ENCODE measurements around the gene SORT1.
A peak's percentile ranks its signal among the peaks of the same experiment; 100 is the strongest.

Gene SORT1

DNA sequence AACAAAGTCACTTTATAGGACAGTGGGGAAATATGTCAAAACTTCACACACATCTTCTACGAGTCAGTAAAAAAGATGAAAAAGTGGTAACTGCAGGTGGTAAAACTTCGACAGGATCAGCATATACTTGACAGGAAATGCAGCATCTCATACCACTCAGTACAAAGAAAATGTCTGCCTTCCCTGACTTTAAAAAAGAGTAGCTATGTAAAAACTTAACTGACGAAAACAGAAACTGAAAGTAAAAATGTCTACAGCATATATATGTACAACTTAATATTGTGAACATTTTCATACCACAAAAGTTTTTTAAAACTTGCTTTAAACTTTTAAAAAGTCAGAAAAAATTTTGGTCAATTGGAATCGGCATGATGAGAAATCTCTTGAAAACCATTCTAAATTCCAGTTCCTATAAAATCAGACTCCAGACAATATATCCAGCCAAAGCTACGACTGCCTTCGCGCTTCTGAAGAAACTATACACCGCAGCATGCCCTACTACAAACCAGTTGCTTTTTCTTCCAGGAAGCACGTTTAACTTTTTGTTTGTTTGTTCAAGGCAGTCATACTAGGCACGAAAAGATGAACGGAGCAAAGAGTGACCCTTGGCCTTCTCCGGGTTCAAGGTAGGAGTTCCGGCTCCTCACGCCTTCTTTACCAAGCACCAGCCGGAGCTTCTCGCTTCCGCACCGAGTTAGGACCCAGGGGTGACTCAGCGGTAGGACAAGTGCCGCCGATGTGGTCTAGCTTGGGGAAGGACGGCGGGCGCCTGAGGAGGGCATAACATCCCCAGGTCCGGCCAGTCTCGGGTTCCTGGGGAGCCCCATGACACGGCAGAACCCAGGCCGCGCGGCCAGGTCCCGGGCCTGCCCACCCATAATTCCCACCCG is 27.9 kb upstream of the SORT1 start:
- Histone ChIP-seq H3F3A (ENCODE audit: insufficient read depth) (peaks cover 4% of the 10 kb centered on the region), H3K9me2 (replicated peaks; ENCODE audit: insufficient read depth, low read length) (no peaks in the 10 kb centered on the region), H4K20me1 (ENCODE audit: low read depth, low read length) (no peaks in the 10 kb centered on the region), H3K9ac (ENCODE audit: low read length) (peak overlapping the region; percentile 64), H3K79me2 (ENCODE audit: insufficient read depth, low read length) (peaks cover 53% of the 10 kb centered on the region), H3K4me3 (ENCODE audit: insufficient read depth, low read length, poor library complexity, severe bottlenecking) (peak overlapping the region; percentile 62), H3K9me3 (ENCODE audit: insufficient read depth, low read length) (no peaks in the 10 kb centered on the region), H3K4me2 (ENCODE audit: low read depth, low read length, poor library complexity, severe bottlenecking) (peak overlapping the region; percentile 84), H3K27ac (ENCODE audit: low read depth, low read length) (peak overlapping the region; percentile 82), H3K27me3 (ENCODE audit: low read length) (no peaks in the 10 kb centered on the region), H3K36me3 (ENCODE audit: low read length) (peaks cover 8% of the 10 kb centered on the region; the same call in 1 of the 2 replicates), H2AFZ (ENCODE audit: low read depth, low read length, severe bottlenecking) (no peak overlapping the region)
- TF ChIP-seq, protein P1, sequence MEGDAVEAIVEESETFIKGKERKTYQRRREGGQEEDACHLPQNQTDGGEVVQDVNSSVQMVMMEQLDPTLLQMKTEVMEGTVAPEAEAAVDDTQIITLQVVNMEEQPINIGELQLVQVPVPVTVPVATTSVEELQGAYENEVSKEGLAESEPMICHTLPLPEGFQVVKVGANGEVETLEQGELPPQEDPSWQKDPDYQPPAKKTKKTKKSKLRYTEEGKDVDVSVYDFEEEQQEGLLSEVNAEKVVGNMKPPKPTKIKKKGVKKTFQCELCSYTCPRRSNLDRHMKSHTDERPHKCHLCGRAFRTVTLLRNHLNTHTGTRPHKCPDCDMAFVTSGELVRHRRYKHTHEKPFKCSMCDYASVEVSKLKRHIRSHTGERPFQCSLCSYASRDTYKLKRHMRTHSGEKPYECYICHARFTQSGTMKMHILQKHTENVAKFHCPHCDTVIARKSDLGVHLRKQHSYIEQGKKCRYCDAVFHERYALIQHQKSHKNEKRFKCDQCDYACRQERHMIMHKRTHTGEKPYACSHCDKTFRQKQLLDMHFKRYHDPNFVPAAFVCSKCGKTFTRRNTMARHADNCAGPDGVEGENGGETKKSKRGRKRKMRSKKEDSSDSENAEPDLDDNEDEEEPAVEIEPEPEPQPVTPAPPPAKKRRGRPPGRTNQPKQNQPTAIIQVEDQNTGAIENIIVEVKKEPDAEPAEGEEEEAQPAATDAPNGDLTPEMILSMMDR (IDR thresholded peaks at IDR 0.05; ENCODE audit: insufficient read depth, low read length, poor library complexity, severe bottlenecking) = no peak
- no peak for TF ChIP-seq EZH2phosphoT487 (conservative IDR thresholded peaks at IDR 0.05; ENCODE audit: low read length)

DNA sequence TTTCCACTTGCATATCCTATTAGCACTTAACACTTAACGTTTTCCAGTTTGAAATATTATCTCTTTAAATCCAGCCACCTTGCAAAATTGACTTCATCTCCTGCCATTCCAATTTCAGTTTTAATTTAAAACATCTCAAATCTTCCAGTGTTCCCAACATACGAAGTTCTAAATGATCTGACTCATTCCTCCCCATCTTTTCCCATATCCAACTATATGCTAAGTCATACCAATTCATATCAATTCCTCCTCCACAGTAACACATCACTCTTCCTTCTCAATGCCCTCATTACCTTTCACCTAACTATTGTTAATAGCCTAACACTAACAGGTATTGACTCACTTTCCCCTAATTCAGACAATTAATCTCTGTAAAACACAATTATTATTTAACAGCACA is 25.8 kb upstream of the SORT1 start:
- no peak overlapping the region for H3K4me3 ChIP-seq (ENCODE audit: insufficient read depth, low read length, poor library complexity, severe bottlenecking)

DNA sequence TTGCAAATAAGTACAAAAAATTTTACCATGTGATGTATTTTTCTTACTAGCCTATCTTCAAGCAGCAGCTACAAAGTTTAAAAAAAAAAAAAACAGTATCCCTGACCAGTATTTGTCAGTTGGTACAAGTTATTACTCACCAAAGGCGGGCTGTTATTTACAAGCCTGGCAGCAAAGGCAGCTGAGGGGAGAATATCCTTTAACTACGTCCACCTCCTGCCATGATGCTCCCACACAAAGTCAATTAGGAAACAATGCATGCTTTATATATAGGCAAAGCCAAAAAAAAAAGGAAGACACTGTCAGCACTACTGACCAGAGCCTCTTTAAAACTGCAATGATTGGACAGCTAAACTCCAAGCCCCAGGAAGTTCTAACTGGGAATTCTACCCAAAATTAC is 14.8 kb upstream of the SORT1 start:
- TF ChIP-seq, protein P1 (IDR thresholded peaks at IDR 0.05; ENCODE audit: insufficient read depth, low read length, poor library complexity, severe bottlenecking) = no peak
- no peak for TF ChIP-seq EZH2phosphoT487 (conservative IDR thresholded peaks at IDR 0.05; ENCODE audit: low read length)
- Histone ChIP-seq H3K4me2 (ENCODE audit: low read depth, low read length, poor library complexity, severe bottlenecking) (no peak overlapping the region), H3K9me2 (replicated peaks; ENCODE audit: insufficient read depth, low read length) (no peaks in the 10 kb centered on the region), H3K36me3 (ENCODE audit: low read length) (peaks cover 62% of the 10 kb centered on the region), H4K20me1 (ENCODE audit: low read depth, low read length) (peaks cover 6% of the 10 kb centered on the region), H3K9ac (ENCODE audit: low read length) (no peak overlapping the region), H3K27me3 (ENCODE audit: low read length) (no peaks in the 10 kb centered on the region), H3K4me3 (ENCODE audit: insufficient read depth, low read length, poor library complexity, severe bottlenecking) (no peak overlapping the region), H3K79me2 (ENCODE audit: insufficient read depth, low read length) (peaks cover 20% of the 10 kb centered on the region; the same call in 1 of the 2 replicates), H3F3A (ENCODE audit: insufficient read depth) (no peaks in the 10 kb centered on the region), H2AFZ (ENCODE audit: low read depth, low read length, severe bottlenecking) (no peak overlapping the region), H3K9me3 (ENCODE audit: insufficient read depth, low read length) (no peaks in the 10 kb centered on the region), H3K27ac (ENCODE audit: low read depth, low read length) (no peak overlapping the region)

More for the DNA sequence above, 25.8 kb upstream of the SORT1 start:
- Histone ChIP-seq H3K27ac (ENCODE audit: low read depth, low read length) (no peak overlapping the region), H3K4me2 (ENCODE audit: low read depth, low read length, poor library complexity, severe bottlenecking) (peak overlapping the region; percentile 27), H3K36me3 (ENCODE audit: low read length) (peaks cover 16% of the 10 kb centered on the region), H3F3A (ENCODE audit: insufficient read depth) (peaks cover 4% of the 10 kb centered on the region), H3K9me2 (replicated peaks; ENCODE audit: insufficient read depth, low read length) (no peaks in the 10 kb centered on the region), H2AFZ (ENCODE audit: low read depth, low read length, severe bottlenecking) (no peak overlapping the region), H4K20me1 (ENCODE audit: low read depth, low read length) (no peaks in the 10 kb centered on the region), H3K79me2 (ENCODE audit: insufficient read depth, low read length) (peaks cover 67% of the 10 kb centered on the region), H3K9ac (ENCODE audit: low read length) (no peak overlapping the region), H3K9me3 (ENCODE audit: insufficient read depth, low read length) (no peaks in the 10 kb centered on the region), H3K27me3 (ENCODE audit: low read length) (no peaks in the 10 kb centered on the region)
- TF ChIP-seq, protein P1 (IDR thresholded peaks at IDR 0.05; ENCODE audit: insufficient read depth, low read length, poor library complexity, severe bottlenecking) = no peak
- TF ChIP-seq EZH2phosphoT487 (conservative IDR thresholded peaks at IDR 0.05; ENCODE audit: low read length) = no peak

Measured in SU-DHL-6 (cell line).